HepG2 (cell line): ENCODE data around the gene AMN. TPM values are rescaled to one million over a fixed set of nuclear protein-coding genes. Genes with fewer than 3 reads are reported as not detected.

Experiments
- ATAC-seq: fragments of 200-7000 bp; cut with Tn5 transposase; 3 replicates; pipeline ENCODE4 v1.9.1; 2020; ENCODE audit warnings: mild to moderate bottlenecking, moderate library complexity
- BruUV-seq: library from RNA; stranded (reverse); fragments of 400-500 nt; replicated peaks from 2 replicates; lab custom pipeline; 2021; lab: Mats Ljungman, UMichigan
- CTCF ChIA-PET: fragments of 300-600 bp; formaldehyde crosslinking; extraction: SDS; loops from one replicate; lab custom pipeline; 2021; ENCODE audit warnings: low total read pairs, inconsistent platforms, low intra/inter-chr PET ratio; lab: Yijun Ruan, JAX
- POLR2A ChIA-PET: fragments of 350-600 bp; sonication (Branson Sonifier 250); formaldehyde crosslinking; loops from one replicate; lab custom pipeline; 2020; ENCODE audit warnings: antibody characterized with exemption, inconsistent platforms; lab: Yijun Ruan, JAX
- DNase-seq: peaks from one replicate; pipeline ENCODE4 v3.0.0-alpha.2; 2015; ENCODE audit warnings: low spot score
- FAIRE-seq: peaks from 3 replicates; lab custom pipeline; 2011; peaks lifted over from hg19 to GRCh38; lab: Jason Lieb, UNC
- H2AFZ ChIP-seq: one replicate; pipeline ENCODE4 v1.6.1; 2011; ENCODE audit warnings: low read length, inconsistent platforms
- H3K27ac ChIP-seq: fragments of 300-600 bp; 3 replicates; pipeline ENCODE4 v1.8.0; 2011; ENCODE audit warnings: mixed run types, mild to moderate bottlenecking, mixed read lengths, low read length, inconsistent platforms; ENCODE audit not compliant: insufficient read depth; ENCODE audit errors: extremely low read length
- H3K27me3 ChIP-seq, 2 experiments: fragments of 200-600 bp in 1 of 2; 2 replicates in 1 of 2; 3 replicates in 1 of 2; pipeline versions ENCODE4 v1.6.0 to v1.8.0; 2011; ENCODE audit warnings: low read length in 2 of 2, mild to moderate bottlenecking in 2 of 2, moderate library complexity in 2 of 2, inconsistent platforms in 1 of 2; ENCODE audit not compliant: insufficient read depth in 2 of 2, control insufficient read depth in 1 of 2
- H3K36me3 ChIP-seq, 2 experiments: fragments of 200-600 bp in 1 of 2; replicated peaks in 1 of 2; 2 replicates in 1 of 2; 3 replicates in 1 of 2; pipeline versions ENCODE4 v1.5.1 to v1.8.0; 2011; ENCODE audit warnings: low read length in 2 of 2, inconsistent platforms in 1 of 2; ENCODE audit not compliant: insufficient read depth in 2 of 2, control insufficient read depth in 1 of 2
- H3K4me1 ChIP-seq: 2 replicates; pipeline ENCODE4 v1.5.1; 2012; ENCODE audit warnings: low read length, inconsistent platforms; ENCODE audit not compliant: insufficient read depth
- H3K4me2 ChIP-seq: 2 replicates; pipeline ENCODE4 v1.6.0; 2011; ENCODE audit warnings: low read depth, low read length, inconsistent platforms
- H3K4me3 ChIP-seq, 3 experiments: fragments of 200-600 bp in 1 of 3; sonication (generic), shearing (Covaris generic) in 1 of 3; replicated peaks in 1 of 3; 2 replicates each; pipeline ENCODE4 v1.5.1; 2011 to 2016; ENCODE audit warnings: low read length in 3 of 3, inconsistent platforms in 2 of 3, low read depth in 2 of 3, mild to moderate bottlenecking in 2 of 3, control low read depth in 1 of 3, mixed read lengths in 1 of 3; ENCODE audit not compliant: insufficient read depth in 1 of 3
- H3K79me2 ChIP-seq: one replicate; pipeline ENCODE4 v1.6.1; 2011; ENCODE audit warnings: low read length, inconsistent platforms; ENCODE audit not compliant: insufficient read depth
- H3K9ac ChIP-seq: 2 replicates; pipeline ENCODE4 v1.6.0; 2011; ENCODE audit warnings: mild to moderate bottlenecking, low read depth, low read length, inconsistent platforms; ENCODE audit not compliant: insufficient read depth
- H3K9me3 ChIP-seq: 2 replicates; pipeline ENCODE4 v1.5.1; 2012; ENCODE audit warnings: mild to moderate bottlenecking, low read length
- H4K20me1 ChIP-seq: 2 replicates; pipeline ENCODE4 v1.6.0; 2011; ENCODE audit warnings: inconsistent platforms, mild to moderate bottlenecking, low read length, moderate library complexity; ENCODE audit not compliant: insufficient read depth
- ARNT ChIP-seq: fragments of 450-650 bp; IDR thresholded peaks from 2 replicates; pipeline ENCODE4 v1.6.1; 2017
- BORCS8-MEF2B ChIP-seq: sonication (generic); formaldehyde crosslinking; IDR thresholded peaks from 2 replicates; pipeline ENCODE4 v1.8.0; 2022; ENCODE audit warnings: mild to moderate bottlenecking, missing genetic modification reagents
- MYPOP ChIP-seq: sonication (generic); formaldehyde crosslinking; IDR thresholded peaks from 2 replicates; pipeline ENCODE4 v1.8.1; 2023; ENCODE audit warnings: mild to moderate bottlenecking, moderate library complexity, missing genetic modification reagents
- RERE ChIP-seq: IDR thresholded peaks from 2 replicates; pipeline ENCODE4 v1.6.1; 2016; ENCODE audit warnings: low read depth, missing genetic modification reagents, missing compliant biosample characterization
- WGBS: methylation state at CpG from one replicate; pipeline ENCODE4 v1.1.6; 2017; ENCODE audit warnings: low lambda C conversion rate; 5-methylcytosine and 5-hydroxymethylcytosine counted together
- in situ Hi-C: cut with HindIII; loops from 2 replicates; pipeline ENCODE4 v1.10.0; 2017; ENCODE audit warnings: low pct_unique_long_range_greater_than_20kb; ENCODE audit not compliant: extremely low pct_ligation_motif_present
- intact Hi-C: fragments of 100-400 bp; cut with micrococcal nuclease; formaldehyde crosslinking; loops from one replicate; pipeline ENCODE4 v1.10.0; 2022; ENCODE audit not compliant: unreplicated experiment
- polyA plus RNA-seq, 8 experiments: library from polyadenylated mRNA; depleted of rRNA in 3 of 8; stranded (reverse) in 7 of 8; unstranded in 1 of 8; fragments of >200 nt; fragmentation: Illumina TruSeq in 4 of 8; extraction: Trizol in 4 of 8; gene quantifications; 2 replicates each; pipeline versions ENCODE4 v1.2.1 to v1.2.3, GENCODE V29; 2011 to 2016; ENCODE audit warnings: low read depth in 4 of 8, missing spikeins in 1 of 8, mixed read lengths in 1 of 8; ENCODE audit not compliant: insufficient read depth in 1 of 8
- total RNA-seq, 5 experiments: library from RNA; depleted of rRNA; stranded (reverse); fragments of >200 nt; fragmentation: Illumina TruSeq; extraction: Trizol; gene quantifications; 2 replicates each; pipeline ENCODE4 v1.2.3, GENCODE V29; 2016; ENCODE audit warnings: low read depth in 1 of 5

The AMN gene
- total and polyA plus RNA-seq, 2 of the 13 experiments (the other 11 are each of a cell fraction or from before 2014, with no cell fraction given) = 9.8 to 33.1 TPM

- TF ChIP-seq RERE (CRISPR knock-in tag) = no peak
- TF ChIP-seq BORCS8-MEF2B (CRISPR knock-in tag) = no peak
- TF ChIP-seq MYPOP (CRISPR knock-in tag) = no peak
- TF ChIP-seq ARNT = no peak
- Histone ChIP-seq H3K9ac (no peak overlapping the region), H4K20me1 (no peaks in the 10 kb centered on the region), H3K27ac (no peak overlapping the region), H3K4me1 (peaks cover 15% of the 10 kb centered on the region), H3K9me3 (no peaks in the 10 kb centered on the region), H3K36me3 (no peaks in the 10 kb centered on the region), H3K4me3 (no peak overlapping the region), H3K4me2 (no peak overlapping the region), H3K79me2 (no peaks in the 10 kb centered on the region), H2AFZ (no peak overlapping the region), H3K27me3 (no peaks in the 10 kb centered on the region)
- ChIA-PET POLR2A (no interaction called here), CTCF (no interaction called here)
- intact Hi-C loops = no loop called here
- ATAC-seq (no peak), FAIRE-seq (no peak), DNase-seq (no peak)
- 90% methylated on average over 18 of the region's 19 CpGs for whole genome bisulfite sequencing
- BruUV-seq = no TSS peak
- in situ Hi-C loops = no loop called here
Measured at GRCh38 chr14:102927346-102927877, 4.9 kb downstream of the AMN start.
